Measurements from ENCODE around the gene C1orf174.

The C1orf174 gene

DNA sequence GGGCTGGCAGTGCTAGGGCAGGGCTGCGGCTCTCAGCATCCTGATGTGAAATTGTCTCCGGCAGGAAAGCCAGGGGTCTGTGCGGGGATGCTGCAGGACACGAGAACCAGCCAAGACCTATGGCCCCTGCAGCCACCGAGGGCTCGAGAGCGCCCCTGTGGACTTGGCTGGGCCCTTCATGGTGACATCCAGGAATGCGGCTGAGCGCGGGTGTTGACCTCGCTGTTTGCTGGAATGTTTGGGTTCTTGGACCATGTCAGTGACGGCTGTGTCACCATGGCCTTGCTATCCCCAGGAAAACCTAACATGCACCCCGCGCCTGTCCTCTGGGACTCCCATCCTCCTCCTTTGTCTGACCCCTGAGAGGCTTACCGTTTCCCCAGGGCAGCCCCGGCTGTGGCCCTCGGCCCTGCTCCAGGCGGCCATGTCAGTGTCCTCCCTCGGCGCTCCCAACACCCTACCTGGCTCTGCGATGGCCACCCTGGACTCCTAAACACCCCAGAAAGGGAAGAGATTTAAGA, 14.3 kb upstream of the C1orf174 start:
- no peak overlapping the region for H3K4me3 ChIP-seq (replicated peaks; ENCODE audit: low read depth, low read length)
- TF ChIP-seq, protein P1, sequence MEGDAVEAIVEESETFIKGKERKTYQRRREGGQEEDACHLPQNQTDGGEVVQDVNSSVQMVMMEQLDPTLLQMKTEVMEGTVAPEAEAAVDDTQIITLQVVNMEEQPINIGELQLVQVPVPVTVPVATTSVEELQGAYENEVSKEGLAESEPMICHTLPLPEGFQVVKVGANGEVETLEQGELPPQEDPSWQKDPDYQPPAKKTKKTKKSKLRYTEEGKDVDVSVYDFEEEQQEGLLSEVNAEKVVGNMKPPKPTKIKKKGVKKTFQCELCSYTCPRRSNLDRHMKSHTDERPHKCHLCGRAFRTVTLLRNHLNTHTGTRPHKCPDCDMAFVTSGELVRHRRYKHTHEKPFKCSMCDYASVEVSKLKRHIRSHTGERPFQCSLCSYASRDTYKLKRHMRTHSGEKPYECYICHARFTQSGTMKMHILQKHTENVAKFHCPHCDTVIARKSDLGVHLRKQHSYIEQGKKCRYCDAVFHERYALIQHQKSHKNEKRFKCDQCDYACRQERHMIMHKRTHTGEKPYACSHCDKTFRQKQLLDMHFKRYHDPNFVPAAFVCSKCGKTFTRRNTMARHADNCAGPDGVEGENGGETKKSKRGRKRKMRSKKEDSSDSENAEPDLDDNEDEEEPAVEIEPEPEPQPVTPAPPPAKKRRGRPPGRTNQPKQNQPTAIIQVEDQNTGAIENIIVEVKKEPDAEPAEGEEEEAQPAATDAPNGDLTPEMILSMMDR (IDR thresholded peaks at IDR 0.05; ENCODE audit: low read depth, low read length, missing control alignments), result no peak
- DNase-seq (ENCODE audit: extremely low read depth, low read depth), result no peak

DNA sequence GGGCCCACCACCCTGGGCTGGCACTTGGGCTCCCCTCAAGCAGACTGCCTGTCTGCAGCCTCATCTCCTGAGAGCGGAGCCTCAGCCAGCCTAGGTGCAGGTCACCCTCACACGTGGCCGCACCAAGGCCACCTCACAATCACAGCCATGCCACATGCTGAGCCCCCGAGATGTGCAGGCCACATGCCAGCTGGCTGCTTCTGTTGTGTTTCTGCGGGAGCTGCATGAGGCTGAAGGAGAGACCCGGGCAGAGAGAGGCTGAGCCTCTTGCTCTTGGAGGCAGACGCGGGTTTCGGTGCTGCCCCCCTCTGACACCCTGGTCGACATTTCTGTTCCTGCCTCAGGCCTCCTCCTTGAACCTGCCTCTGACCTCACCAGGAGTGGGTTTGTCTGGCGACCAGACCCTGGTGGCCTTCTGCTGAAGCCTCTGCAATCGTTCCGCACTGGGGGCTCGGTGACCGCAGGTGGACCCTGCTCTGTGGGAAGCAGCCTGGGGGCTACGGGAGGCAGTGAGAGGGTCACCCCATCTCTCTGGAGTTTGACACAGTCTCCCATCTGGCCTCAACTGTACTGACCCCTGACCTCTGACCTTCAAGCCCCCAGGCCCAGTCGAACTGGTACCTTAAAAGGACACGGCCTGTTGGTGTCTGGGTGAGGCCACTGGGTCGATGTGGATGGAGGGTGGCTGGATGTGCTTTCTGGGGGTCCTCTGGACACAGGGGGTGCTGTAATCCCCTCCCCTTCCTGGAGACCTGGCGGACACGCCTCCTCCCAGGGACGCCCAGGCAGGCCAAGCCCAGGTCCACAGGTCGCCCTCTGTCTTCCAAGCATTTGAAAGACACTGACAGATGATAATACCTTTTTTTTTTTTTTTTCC, 13.0 kb upstream of the C1orf174 start:
- H3K4me3 ChIP-seq (replicated peaks; ENCODE audit: low read depth, low read length), result no peak overlapping the region
- DNase-seq (ENCODE audit: extremely low read depth, low read depth), result no peak
- TF ChIP-seq, protein P1 (IDR thresholded peaks at IDR 0.05; ENCODE audit: low read depth, low read length, missing control alignments), result no peak

DNA sequence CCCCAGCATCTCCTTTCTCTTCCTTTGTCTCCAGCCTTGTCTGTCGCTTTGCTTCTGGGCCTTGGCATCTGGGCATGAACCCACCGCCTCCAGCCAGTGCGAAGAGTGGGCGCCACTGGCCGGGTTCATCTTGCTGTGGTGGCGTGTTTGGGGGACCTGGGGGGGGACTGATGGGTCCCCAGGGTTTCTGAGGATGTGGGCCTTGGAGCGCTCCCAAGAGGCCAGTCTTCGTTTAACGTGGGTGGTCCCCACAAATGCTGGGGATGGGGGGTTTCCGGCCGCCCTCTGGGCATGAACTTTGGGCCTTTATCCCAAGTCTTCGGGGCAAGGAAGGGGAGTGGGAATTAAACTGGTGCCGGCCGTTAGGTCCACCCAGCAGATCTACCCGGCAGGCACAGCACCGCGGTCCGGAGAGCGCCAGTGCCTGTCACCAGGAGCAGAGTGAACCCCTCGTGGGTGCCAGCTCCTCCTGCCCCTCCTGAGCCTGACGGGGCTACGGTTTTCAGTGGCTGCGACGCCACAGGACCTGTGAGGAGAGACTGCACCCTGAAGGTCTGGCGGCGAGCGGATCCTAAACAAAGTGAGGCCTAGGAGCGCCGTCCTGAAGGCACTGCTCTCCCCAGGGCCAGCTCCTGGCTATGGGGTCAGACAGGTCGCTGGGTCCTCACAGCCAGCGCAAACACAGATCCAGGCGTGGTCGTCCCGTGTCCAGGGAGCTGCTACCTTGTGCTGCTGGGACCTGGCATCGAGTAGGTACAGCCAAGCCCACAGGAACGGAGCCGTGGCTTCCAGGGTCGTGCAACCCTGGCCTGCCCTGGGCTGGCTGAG, 12.1 kb upstream of the C1orf174 start:
- TF ChIP-seq, protein P1 (IDR thresholded peaks at IDR 0.05; ENCODE audit: low read depth, low read length, missing control alignments), result no peak
- H3K4me3 ChIP-seq (replicated peaks; ENCODE audit: low read depth, low read length), result no peak overlapping the region
- no peak for DNase-seq (ENCODE audit: extremely low read depth, low read depth)

DNA sequence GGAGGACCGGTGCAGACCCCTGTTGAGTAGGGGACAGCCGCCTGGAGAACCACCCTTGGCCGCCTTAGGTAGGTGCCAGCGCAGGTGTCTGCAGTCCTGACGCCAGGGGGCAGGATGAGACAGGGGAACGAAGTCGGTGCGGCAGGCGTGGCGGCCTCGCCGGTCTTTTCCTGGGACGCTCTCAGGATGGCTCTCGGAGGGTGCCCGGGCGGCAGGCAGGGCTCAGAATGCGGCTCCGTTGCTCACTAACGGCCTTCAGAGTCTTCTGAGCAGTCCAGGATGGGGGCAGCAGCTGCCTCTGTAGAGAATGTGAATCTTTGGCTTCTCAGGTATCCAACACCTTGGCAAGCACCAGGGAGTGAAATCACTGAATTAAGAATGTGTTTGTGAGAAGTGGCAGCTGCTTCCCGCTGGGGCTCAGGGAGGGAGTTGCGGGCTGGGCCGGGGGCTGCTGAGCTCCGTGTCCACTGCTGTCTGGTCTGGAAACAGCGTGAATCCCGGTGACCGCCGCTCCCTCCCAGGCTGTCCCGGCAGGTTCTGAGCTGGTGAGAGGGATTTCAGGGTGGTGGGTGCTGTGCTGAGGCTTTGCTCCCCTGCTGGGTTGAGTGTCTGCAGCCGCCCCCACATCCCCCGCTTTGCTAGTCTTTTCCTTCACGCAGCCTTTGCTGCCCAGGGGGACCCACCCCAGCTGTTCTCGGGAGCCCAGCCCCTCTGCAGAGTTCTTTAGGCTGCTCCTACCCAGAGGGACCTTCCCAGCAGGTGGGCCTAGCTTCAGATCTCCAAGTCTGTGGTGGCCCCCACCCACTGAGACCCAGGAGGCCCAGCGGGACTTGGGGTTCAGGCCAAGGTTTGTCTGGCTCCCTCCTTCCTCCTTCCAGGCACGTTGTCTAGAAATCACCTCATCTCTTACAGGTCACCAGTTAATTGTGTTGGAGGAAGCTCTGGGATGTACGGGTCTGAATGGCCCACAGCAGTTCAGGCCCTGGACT, 11.1 kb upstream of the C1orf174 start:
- DNase-seq (ENCODE audit: extremely low read depth, low read depth), result no peak
- no peak overlapping the region for H3K4me3 ChIP-seq (replicated peaks; ENCODE audit: low read depth, low read length)
- TF ChIP-seq, protein P1 (IDR thresholded peaks at IDR 0.05; ENCODE audit: low read depth, low read length, missing control alignments), result peak; percentile 70

DNA sequence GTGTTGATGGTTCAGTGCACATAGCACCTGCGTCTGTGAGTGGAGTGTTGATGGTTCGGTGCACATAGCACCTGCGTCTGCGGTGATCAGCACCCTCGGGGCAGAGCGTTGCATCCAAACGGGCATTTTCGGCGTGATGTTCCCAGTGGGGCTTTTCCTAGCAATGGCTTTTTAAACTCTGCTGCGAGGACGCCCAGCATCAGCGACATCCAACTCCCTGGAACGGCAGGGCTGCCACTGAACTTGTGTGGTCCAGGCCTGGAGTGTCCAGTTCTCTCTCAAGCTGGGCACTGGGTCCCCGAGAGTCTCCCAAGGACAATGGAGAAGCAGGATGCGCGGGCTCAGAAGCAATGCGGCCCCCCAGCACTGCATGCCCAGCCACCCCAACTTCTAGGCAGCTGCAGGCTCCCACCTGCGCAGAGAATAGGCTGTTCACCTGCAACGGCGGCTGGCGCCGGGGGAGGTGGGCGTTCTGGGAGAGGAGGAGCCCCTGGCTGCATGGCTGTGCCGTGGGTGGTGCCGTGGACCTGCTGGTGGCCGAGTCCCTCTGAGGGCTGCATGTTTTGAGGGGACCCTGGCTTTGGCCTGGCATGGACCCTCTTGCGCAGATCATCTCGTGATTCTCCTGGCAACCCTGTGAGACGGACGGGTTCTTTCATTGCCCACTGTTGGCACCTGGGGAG, 10.1 kb upstream of the C1orf174 start:
- no peak overlapping the region for H3K4me3 ChIP-seq (replicated peaks; ENCODE audit: low read depth, low read length)
- TF ChIP-seq, protein P1 (IDR thresholded peaks at IDR 0.05; ENCODE audit: low read depth, low read length, missing control alignments), result no peak
- no peak for DNase-seq (ENCODE audit: extremely low read depth, low read depth)

All from HFF-Myc (cell line).